AG04449 (cell line): ENCODE results near the gene CFAP57.

Source experiments
- CTCF ChIA-PET: fragments of 350-600 bp; formaldehyde crosslinking; extraction: SDS; loops from one replicate; lab custom pipeline; 2021; ENCODE audit warnings: antibody characterized with exemption; lab: Yijun Ruan, JAX
- POLR2A ChIA-PET: fragments of 400-600, 350-600 bp; formaldehyde crosslinking; extraction: SDS; loops from one replicate; lab custom pipeline; 2020; ENCODE audit warnings: antibody characterized with exemption, inconsistent platforms; lab: Yijun Ruan, JAX
- DNase-seq: peaks from one replicate; pipeline ENCODE4 v3.0.0-alpha.2; 2010; ENCODE audit warnings: low read depth, low spot score
- H3K4me3 ChIP-seq: 2 replicates; pipeline ENCODE4 v1.5.1; 2011; ENCODE audit warnings: low read depth, mild to moderate bottlenecking, control low read depth, low read length
- TF ChIP-seq, protein P1 (sequence below): IDR thresholded peaks from one replicate; pipeline ENCODE4 v1.5.1; 2011; ENCODE audit warnings: mild to moderate bottlenecking, moderate library complexity, low read length, control low read depth, inconsistent platforms; ENCODE audit not compliant: insufficient read depth; ENCODE audit errors: missing control alignments

CFAP57 gene

DNA sequence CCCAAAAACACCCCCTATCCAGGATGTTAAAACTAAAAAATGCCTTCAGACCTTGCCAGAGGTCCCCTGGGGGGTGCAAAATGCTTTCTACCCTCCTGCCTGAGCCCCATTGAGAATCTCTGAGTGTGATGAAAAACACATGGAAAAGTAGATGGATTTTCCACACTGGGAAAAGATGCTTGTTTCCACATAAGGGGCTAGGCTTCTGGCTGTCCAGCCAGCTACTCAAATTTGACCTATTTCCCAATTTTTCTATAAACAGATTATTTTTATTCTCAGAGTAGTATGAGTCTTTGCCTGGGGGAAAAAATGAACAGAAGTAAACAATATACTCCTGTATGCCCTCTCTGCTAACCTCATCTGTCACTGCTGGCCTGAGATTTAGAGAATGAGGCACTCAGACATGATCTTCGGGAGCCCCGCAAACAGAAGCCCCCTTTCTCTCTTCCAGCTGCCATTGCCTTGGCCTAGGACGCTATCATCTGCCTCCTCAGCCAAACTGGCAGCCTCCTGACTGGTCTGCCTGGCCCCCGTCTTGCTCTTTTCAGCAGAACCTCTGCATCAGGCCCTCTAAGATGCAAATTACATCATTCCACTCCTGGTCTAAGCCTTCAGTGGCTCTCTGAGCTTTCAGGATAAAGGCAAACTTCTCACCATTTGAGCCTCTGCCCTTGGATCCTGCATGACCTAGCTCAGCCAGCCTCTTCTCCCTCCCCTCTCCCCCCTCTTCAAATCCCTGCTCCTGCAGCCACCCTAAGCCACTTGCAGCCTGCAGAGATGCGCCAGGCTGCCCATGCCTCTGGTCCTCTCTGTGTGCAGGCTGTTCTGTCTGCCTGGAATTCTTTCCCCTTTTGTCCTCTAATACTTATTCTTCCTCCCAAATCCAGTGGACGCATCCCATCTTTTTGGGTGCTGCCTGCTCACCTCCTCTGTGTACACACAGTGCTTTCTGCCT lies 58.0 kb downstream of the CFAP57 start:
- ChIA-PET POLR2A (no interaction called here), CTCF (interaction anchor here (0.7 to 8.9 kb wide), 18 partner anchors 8 to 704 kb away, joined by 3 to 184 read pairs (median 4); partner anchors contain the start of genes ARTN, CDC20, MED8 and SZT2)
- no peak for DNase-seq
- TF ChIP-seq, protein P1, sequence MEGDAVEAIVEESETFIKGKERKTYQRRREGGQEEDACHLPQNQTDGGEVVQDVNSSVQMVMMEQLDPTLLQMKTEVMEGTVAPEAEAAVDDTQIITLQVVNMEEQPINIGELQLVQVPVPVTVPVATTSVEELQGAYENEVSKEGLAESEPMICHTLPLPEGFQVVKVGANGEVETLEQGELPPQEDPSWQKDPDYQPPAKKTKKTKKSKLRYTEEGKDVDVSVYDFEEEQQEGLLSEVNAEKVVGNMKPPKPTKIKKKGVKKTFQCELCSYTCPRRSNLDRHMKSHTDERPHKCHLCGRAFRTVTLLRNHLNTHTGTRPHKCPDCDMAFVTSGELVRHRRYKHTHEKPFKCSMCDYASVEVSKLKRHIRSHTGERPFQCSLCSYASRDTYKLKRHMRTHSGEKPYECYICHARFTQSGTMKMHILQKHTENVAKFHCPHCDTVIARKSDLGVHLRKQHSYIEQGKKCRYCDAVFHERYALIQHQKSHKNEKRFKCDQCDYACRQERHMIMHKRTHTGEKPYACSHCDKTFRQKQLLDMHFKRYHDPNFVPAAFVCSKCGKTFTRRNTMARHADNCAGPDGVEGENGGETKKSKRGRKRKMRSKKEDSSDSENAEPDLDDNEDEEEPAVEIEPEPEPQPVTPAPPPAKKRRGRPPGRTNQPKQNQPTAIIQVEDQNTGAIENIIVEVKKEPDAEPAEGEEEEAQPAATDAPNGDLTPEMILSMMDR, result no peak
- H3K4me3 ChIP-seq, result no peak overlapping the region

- POLR2A ChIA-PET, result no interaction called here
- TF ChIP-seq, protein P1, result no peak
Measured at GRCh38 chr1:43232074-43232473, 59.9 kb downstream of the CFAP57 start.

GRCh38 chr1:43232482-43232881 lies 60.4 kb downstream of the CFAP57 start:
- POLR2A ChIA-PET, result no interaction called here

More at GRCh38 chr1:43232074-43232473, 59.9 kb downstream of the CFAP57 start:
- no peak overlapping the region for H3K4me3 ChIP-seq
- DNase-seq, result no peak
- CTCF ChIA-PET, result interaction anchor here (0.9 to 8.9 kb wide), 6 partner anchors 11 to 187 kb away, joined by 3 to 184 read pairs (median 6); partner anchors contain the start of genes CDC20, MED8 and SZT2

DNA sequence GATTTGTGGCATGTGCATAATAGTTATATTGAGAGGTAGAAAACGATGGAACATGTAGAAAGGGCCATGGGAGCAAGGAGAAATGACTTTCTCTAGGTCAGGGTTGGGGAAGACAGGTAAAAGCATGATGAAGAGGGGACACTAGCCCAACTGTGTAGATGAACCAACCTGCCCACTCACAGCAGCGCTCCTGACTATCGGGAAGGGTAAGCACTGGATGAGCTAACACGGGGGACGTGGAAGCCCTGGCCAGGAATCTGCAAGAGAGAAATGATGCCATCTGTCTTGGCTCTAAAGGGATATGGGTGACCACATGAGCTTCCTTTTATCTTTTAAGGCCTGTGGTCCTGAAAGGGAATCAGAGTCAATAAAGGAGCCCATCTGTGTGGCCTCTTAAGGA lies 61.5 kb downstream of the CFAP57 start:
- POLR2A ChIA-PET, result no interaction called here
- TF ChIP-seq, protein P1, result no peak
- no peak for DNase-seq
- CTCF ChIA-PET, result interaction anchor here (0.6 to 8.9 kb wide), 3 partner anchors 9 to 180 kb away, joined by 3 to 184 read pairs (median 4); no protein-coding TSS in a partner anchor
- no peak overlapping the region for H3K4me3 ChIP-seq

More at GRCh38 chr1:43232482-43232881, 60.4 kb downstream of the CFAP57 start:
- CTCF ChIA-PET, result interaction anchor here (1.4 to 8.9 kb wide), 4 partner anchors 126 to 186 kb away, joined by 3 to 184 read pairs (median 8); partner anchors contain the start of genes CDC20, MED8 and SZT2
- H3K4me3 ChIP-seq, result no peak overlapping the region
- TF ChIP-seq, protein P1, result no peak
- DNase-seq, result no peak

GRCh38 chr1:43234267-43234666 lies 62.1 kb downstream of the CFAP57 start:
- ChIA-PET CTCF (interaction anchor here (0.8 to 8.9 kb wide), 3 partner anchors 8 to 179 kb away, joined by 3 to 184 read pairs (median 4); no protein-coding TSS in a partner anchor), POLR2A (no interaction called here)
- H3K4me3 ChIP-seq, result no peak overlapping the region
- TF ChIP-seq, protein P1, result no peak
- no peak for DNase-seq

DNA sequence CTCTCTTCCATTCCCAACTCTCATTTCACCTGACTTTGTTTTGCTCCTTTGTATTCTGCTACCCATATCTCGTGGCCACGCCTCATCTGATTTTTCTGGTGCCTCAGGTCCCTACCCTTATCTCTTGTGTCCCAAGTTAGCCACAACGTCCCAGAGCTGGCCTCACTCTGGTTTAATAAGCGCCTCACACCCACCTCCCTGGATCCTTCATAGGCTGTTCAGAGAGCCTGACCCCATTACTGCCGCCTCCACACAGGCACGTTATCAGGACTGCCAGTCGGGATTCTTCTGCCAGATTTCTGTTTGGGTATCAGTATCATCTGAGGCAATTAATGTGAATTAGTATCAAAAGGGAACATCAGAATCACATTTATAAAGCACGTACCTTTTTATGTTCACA lies 62.9 kb downstream of the CFAP57 start:
- no peak overlapping the region for H3K4me3 ChIP-seq
- no peak for DNase-seq
- ChIA-PET POLR2A (no interaction called here), CTCF (interaction anchor here (0.8 to 7.6 kb wide), 3 partner anchors 7 to 179 kb away, joined by 3 to 72 read pairs (median 45); no protein-coding TSS in a partner anchor)
- TF ChIP-seq, protein P1, result no peak
